Fibroblast of mammary gland (primary cell): ENCODE results near the gene SBF2.

Experiments used
- DNase-seq: peaks from one replicate; pipeline ENCODE4 v3.0.0-alpha.2; 2010; ENCODE audit warnings: low read depth
- H3K4me3 ChIP-seq: 2 replicates; pipeline ENCODE4 v1.5.1; 2011; ENCODE audit warnings: low read depth, mild to moderate bottlenecking, low read length, moderate library complexity; ENCODE audit not compliant: control insufficient read depth
- CTCF ChIP-seq: conservative IDR thresholded peaks from 2 replicates; pipeline ENCODE4 v1.5.1; 2011; ENCODE audit warnings: low read depth, low read length, inconsistent platforms; ENCODE audit not compliant: control insufficient read depth, insufficient read depth

SBF2 gene

GRCh38 chr11:9957072-9957471 lies 336.9 kb downstream of the SBF2 start:
- no peak for TF ChIP-seq CTCF
- no peak for DNase-seq
- H3K4me3 ChIP-seq: no peak overlapping the region

GRCh38 chr11:9956483-9956882 lies 337.5 kb downstream of the SBF2 start:
- DNase-seq: no peak
- H3K4me3 ChIP-seq: no peak overlapping the region
- TF ChIP-seq CTCF: no peak

- peak; percentile 28 for DNase-seq
- no peak overlapping the region for H3K4me3 ChIP-seq
- TF ChIP-seq CTCF: no peak
These were observed 338.6 kb downstream of the SBF2 start for GRCh38 chr11:9955391-9955790.

- no peak overlapping the region for H3K4me3 ChIP-seq
- TF ChIP-seq CTCF: no peak
- DNase-seq: peak; percentile 87
These were observed 339.9 kb downstream of the SBF2 start for GRCh38 chr11:9953994-9954626.

- H3K4me3 ChIP-seq: no peak overlapping the region
- TF ChIP-seq CTCF: no peak
These were observed 341.4 kb downstream of the SBF2 start for GRCh38 chr11:9952511-9953196.

GRCh38 chr11:9951807-9952206 lies 342.2 kb downstream of the SBF2 start:
- no peak overlapping the region for H3K4me3 ChIP-seq
- TF ChIP-seq CTCF: no peak
- no peak for DNase-seq

More at GRCh38 chr11:9952511-9953196, 341.4 kb downstream of the SBF2 start:
- DNase-seq: no peak
